Psoas muscle (tissue), 8 donors: ENCODE data around the gene NAB2. TPM values are rescaled to one million over a fixed set of nuclear protein-coding genes. Genes with fewer than 3 reads are reported as not detected.

Experiments used
- ATAC-seq, 4 donors: fragments of 200-7000 bp; cut with Tn5 transposase; one replicate each; pipeline ENCODE4 v1.9.1; 2020; ENCODE audit warnings: moderate library complexity in 3 of 4, mild to moderate bottlenecking in 2 of 4
- DNase-seq, 2 donors: peaks; one replicate each; pipeline ENCODE4 v3.0.0-alpha.2; 2020
- H3K27ac ChIP-seq: fragments of 200-600 bp; one replicate; pipeline ENCODE4 v1.8.0; 2022
- H3K27me3 ChIP-seq, 3 donors: fragments of 200-600 bp in 1 of 3; one replicate each; pipeline versions ENCODE4 v1.6.1 to v1.8.0; 2013 to 2022; ENCODE audit warnings: low read length in 2 of 3, mild to moderate bottlenecking in 2 of 3, moderate library complexity in 1 of 3; ENCODE audit not compliant: insufficient read depth in 3 of 3
- H3K36me3 ChIP-seq, 2 donors: fragments of 200-600 bp in 1 of 2; one replicate each; pipeline versions ENCODE4 v1.6.1 to v1.8.0; 2013 to 2022; ENCODE audit warnings: low read depth in 1 of 2, mild to moderate bottlenecking in 1 of 2, moderate library complexity in 1 of 2; ENCODE audit not compliant: insufficient read depth in 1 of 2
- H3K4me1 ChIP-seq: fragments of 200-600 bp; one replicate; pipeline ENCODE4 v1.8.0; 2022
- H3K4me3 ChIP-seq: fragments of 200-600 bp; one replicate; pipeline ENCODE4 v1.8.0; 2022; ENCODE audit warnings: mild to moderate bottlenecking
- H3K9me3 ChIP-seq: fragments of 200-600 bp; one replicate; pipeline ENCODE4 v1.8.0; 2022
- CTCF ChIP-seq: fragments of 200-600 bp; IDR thresholded peaks from one replicate; pipeline ENCODE4 v1.8.0; 2022; ENCODE audit warnings: antibody characterized with exemption
- WGBS, 3 donors: extraction: QIAGEN DNeasy Blood & Tissue Kit; methylation state at CpG; one replicate each; pipeline versions ENCODE4 v1.1.6 to v1.1.7; 2013; 5-methylcytosine and 5-hydroxymethylcytosine counted together
- intact Hi-C, 2 donors: fragments of 100-400 bp; cut with DNase I; formaldehyde crosslinking; loops; one replicate each; pipeline versions ENCODE4 v1.11.0 to v1.14.2; 2022
- polyA plus RNA-seq, 3 donors: library from polyadenylated mRNA; stranded (reverse); fragments of 200-250 nt; gene quantifications; one replicate each; pipeline ENCODE4 v1.2.3, GENCODE V29; 2013
- total RNA-seq, 4 donors: library from RNA; stranded (reverse); fragmentation: NEBNext Ultra II Directional in 2 of 4; extraction: Animal tissue kit (Norgen Biotek cat#: 25700) in 2 of 4; gene quantifications; one replicate each; pipeline versions ENCODE4 v1.2.1 to v1.2.4, GENCODE V29; 2021 to 2023
- donor health status: healthy with polysubstance abuse.
- donor health status: DM: no; HTN: no; CAD: no; lungs with moderate emphysema.
- donor health status: Bipolar disorder and iron deficiency.
- donor health status: healthy.
- donor health status: DM: yes; HTN: yes; CAD: no.
- donor health status: DM: no; HTN: no; CAD: no.
- donor health status: DM: no; HTN: no; CAD: no.
- donor health status: DM: yes; HTN: yes; CAD: no.

The NAB2 gene
- total and polyA plus RNA-seq, 7 donors, result 5.6 to 114 (median 8.9) TPM

GRCh38 chr12:57044468-57044867, 44.4 kb upstream of the NAB2 start:
- Histone ChIP-seq H3K9me3 (no peaks in the 10 kb centered on the region), H3K27me3 (no peaks in the 10 kb centered on the region), H3K4me1 (no peaks in the 10 kb centered on the region), H3K36me3 (no peaks in the 10 kb centered on the region), H3K27ac (no peak overlapping the region), H3K4me3 (no peak overlapping the region)
- intact Hi-C loops, result no loop called here
- TF ChIP-seq CTCF, result no peak
- WGBS, 3 donors, result 88 to 92% (median 90%) methylated on average over 6 of the region's 6 CpGs
- DNase-seq, result no peak
- no peak for ATAC-seq

GRCh38 chr12:57044889-57045288, 44.0 kb upstream of the NAB2 start:
- H3K9me3 ChIP-seq, result no peaks in the 10 kb centered on the region
- H3K4me1 ChIP-seq, result no peaks in the 10 kb centered on the region
- 93 to 98% (median 93%) methylated on average over 3 of the region's 3 CpGs for WGBS, 3 donors
- H3K27ac ChIP-seq, result no peak overlapping the region
- DNase-seq, result no peak
- no peak for TF ChIP-seq CTCF
- intact Hi-C loops, result no loop called here
- no peak for ATAC-seq
- H3K36me3 ChIP-seq, result no peaks in the 10 kb centered on the region
- H3K27me3 ChIP-seq, result no peaks in the 10 kb centered on the region
- H3K4me3 ChIP-seq, result no peak overlapping the region

GRCh38 chr12:57046086-57046791, 42.7 kb upstream of the NAB2 start:
- Histone ChIP-seq H3K27me3 (no peaks in the 10 kb centered on the region), H3K36me3 (no peaks in the 10 kb centered on the region), H3K4me3 (no peak overlapping the region), H3K27ac (no peak overlapping the region), H3K9me3 (no peaks in the 10 kb centered on the region), H3K4me1 (no peaks in the 10 kb centered on the region)
- DNase-seq, result no peak
- TF ChIP-seq CTCF, result no peak
- intact Hi-C loops, result no loop called here
- ATAC-seq, result no peak
- WGBS, 3 donors, result 17 to 30% (median 24%) methylated on average over 6 of the region's 6 CpGs

- WGBS, 3 donors, result 56 to 68% (median 61%) methylated on average over 10 of the region's 10 CpGs
- DNase-seq, result no peak
- no peak for ATAC-seq
- TF ChIP-seq CTCF, result no peak
- intact Hi-C loops, result no loop called here
- Histone ChIP-seq H3K9me3 (no peaks in the 10 kb centered on the region), H3K4me3 (no peak overlapping the region), H3K27me3 (no peaks in the 10 kb centered on the region), H3K36me3 (no peaks in the 10 kb centered on the region), H3K4me1 (no peaks in the 10 kb centered on the region), H3K27ac (no peak overlapping the region)
These were observed 41.7 kb upstream of the NAB2 start for GRCh38 chr12:57046947-57047890.
